Ovary (tissue), 3 donors: Measurements from ENCODE around the gene NELL2.

ENCODE experiments used
- EP300 ChIP-seq: sonication (generic); formaldehyde crosslinking; IDR thresholded peaks from one replicate; pipeline ENCODE4 v1.6.1; 2017; ENCODE audit warnings: antibody characterized with exemption
- POLR2A ChIP-seq: fragments of 450-650 bp; IDR thresholded peaks from one replicate; pipeline ENCODE4 v1.6.1; 2017; ENCODE audit warnings: antibody characterized with exemption, mild to moderate bottlenecking, moderate library complexity
- TF ChIP-seq, protein P1 (sequence below), 3 donors: fragments of 450-650 bp in 2 of 3; fragments of 200-600 bp in 1 of 3; IDR thresholded peaks; one replicate each; pipeline versions ENCODE4 v1.5.1 to v1.8.0; 2016 to 2022; ENCODE audit warnings: antibody characterized with exemption in 3 of 3, mild to moderate bottlenecking in 1 of 3
- donor health status: DM: no; HTN: no; CAD: no.

DNA sequence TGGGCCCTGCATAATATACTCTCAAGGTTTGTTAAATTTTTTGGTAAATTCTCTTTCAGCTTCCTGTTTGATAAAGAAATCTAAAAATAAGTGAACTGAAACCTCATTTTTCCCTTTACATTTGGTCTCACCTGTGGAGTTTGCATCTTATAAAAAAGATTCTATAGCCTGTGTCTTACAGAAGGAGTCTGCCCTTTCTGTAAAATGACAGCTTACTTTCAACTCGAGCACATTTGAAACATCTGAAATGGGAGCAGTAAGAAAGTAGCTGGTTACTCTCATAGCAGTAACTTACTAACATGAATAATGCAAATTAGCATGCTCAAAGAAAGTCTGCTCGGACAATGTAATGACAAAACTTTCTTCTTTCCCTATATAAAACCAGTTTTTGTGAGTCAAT is 155.8 kb downstream of the NELL2 start:
- TF ChIP-seq, protein P1, sequence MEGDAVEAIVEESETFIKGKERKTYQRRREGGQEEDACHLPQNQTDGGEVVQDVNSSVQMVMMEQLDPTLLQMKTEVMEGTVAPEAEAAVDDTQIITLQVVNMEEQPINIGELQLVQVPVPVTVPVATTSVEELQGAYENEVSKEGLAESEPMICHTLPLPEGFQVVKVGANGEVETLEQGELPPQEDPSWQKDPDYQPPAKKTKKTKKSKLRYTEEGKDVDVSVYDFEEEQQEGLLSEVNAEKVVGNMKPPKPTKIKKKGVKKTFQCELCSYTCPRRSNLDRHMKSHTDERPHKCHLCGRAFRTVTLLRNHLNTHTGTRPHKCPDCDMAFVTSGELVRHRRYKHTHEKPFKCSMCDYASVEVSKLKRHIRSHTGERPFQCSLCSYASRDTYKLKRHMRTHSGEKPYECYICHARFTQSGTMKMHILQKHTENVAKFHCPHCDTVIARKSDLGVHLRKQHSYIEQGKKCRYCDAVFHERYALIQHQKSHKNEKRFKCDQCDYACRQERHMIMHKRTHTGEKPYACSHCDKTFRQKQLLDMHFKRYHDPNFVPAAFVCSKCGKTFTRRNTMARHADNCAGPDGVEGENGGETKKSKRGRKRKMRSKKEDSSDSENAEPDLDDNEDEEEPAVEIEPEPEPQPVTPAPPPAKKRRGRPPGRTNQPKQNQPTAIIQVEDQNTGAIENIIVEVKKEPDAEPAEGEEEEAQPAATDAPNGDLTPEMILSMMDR (IDR thresholded peaks at IDR 0.05) = no peak
- TF ChIP-seq POLR2A = no peak
- TF ChIP-seq EP300 = no peak
